GM19025 (cell line): ENCODE measurements around the gene DIS3L2.

Experiments
- ATAC-seq: cut with Tn5 transposase; IDR thresholded peaks from one replicate; pipeline ENCODE4 v1.9.1; 2021; ENCODE audit warnings: mild to moderate bottlenecking, low read depth, moderate library complexity; ENCODE audit not compliant: unreplicated experiment

DIS3L2 gene

GRCh38 chr2:232338759-232339106, 377.2 kb downstream of the DIS3L2 start:
- ATAC-seq = no peak

DNA sequence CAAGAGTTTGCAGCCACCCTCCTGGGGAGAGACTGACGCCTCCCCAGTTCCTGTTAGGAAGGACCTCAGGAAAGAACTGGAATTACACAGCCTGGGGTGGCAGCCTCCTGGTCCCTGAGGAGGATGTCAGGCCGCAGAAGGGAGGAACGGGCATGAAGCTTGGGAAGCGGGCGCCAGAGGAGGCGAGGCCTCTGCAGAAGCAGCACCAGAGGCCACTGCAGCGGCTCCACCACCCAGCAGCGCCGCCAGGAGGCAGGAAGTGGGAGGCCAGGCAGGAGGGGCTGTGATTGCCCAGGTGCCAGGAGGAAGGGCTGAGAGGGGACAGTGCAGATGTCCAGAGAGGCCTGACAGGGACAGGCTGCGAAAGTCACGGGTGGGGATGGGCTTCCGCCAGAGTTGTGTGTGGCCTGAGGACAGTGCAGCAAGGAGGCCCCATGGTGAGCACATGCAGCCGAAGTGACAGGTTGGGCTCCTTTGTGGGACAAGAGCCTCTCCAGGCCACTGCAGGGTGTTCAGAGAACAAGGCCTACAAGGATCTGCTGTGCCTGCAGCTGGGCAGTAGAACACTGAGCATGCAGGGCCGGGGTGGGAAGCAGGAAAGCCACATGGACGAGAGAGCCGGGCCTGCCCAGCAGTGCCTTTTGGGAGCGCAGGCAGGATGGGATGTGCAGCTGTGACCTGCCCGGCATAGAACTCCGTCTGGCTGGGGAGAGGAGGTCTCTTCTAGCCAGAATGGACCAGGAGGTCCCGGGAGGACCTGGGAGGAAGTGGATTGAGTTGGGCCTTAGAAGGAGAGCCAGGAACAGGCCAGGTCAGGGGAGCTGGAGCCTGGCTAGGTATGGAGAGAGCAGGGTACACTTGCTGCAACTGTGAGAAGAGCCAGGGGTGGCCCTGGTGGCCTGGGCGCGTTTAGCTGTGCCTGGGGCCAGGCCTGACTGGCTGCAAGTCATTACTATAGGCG, 377.9 kb downstream of the DIS3L2 start:
- no peak for ATAC-seq

DNA sequence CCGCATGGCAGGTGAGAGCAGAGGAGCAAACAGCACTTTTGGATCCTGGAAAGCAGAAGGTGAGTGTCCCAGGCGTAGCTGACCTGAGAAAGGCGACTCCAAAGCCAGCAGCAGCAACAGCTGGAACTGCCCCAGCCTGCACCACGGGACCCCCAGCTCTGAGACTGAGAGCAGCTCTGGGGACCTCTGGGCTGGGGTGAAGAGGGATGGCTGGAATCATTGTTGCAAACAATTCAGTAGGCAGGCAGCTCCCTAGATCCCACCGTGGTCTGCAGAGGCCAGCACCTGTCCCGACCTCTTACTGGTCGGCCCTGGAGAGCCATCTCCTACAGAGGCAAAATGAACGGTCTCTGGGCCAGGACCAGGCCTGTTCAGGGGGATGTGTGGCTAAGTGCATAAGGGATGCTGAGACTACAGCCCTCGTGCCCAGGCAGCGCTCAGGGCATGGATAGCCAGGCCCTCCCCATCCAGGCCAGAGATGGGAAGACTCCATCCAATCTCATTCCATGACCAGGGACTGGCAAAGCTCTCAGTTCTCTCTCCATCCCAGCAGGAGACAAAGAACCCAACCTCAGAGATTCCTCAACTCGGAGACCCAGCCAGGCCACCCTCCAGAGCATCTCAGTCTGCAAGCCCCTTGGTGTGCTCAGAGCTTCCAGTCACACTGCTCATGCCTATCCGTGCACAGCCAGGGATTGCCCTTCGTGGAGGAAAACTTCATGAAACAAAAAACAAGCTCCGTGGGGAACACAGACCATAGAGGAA, 378.8 kb downstream of the DIS3L2 start:
- ATAC-seq = no peak

- no peak for ATAC-seq
Observed at GRCh38 chr2:232341061-232341738, 379.7 kb downstream of the DIS3L2 start.

GRCh38 chr2:232341739-232342126, 380.2 kb downstream of the DIS3L2 start:
- ATAC-seq = no peak

GRCh38 chr2:232342635-232343565, 381.4 kb downstream of the DIS3L2 start:
- no peak for ATAC-seq

- no peak for ATAC-seq
Observed at GRCh38 chr2:232343821-232344220, 382.3 kb downstream of the DIS3L2 start.

- no peak for ATAC-seq
Observed at GRCh38 chr2:232345251-232345650, 383.7 kb downstream of the DIS3L2 start.

GRCh38 chr2:232347369-232347768, 385.9 kb downstream of the DIS3L2 start:
- ATAC-seq = no peak

GRCh38 chr2:232348936-232349335, 387.4 kb downstream of the DIS3L2 start:
- ATAC-seq = no peak

GRCh38 chr2:232349546-232349945, 388.0 kb downstream of the DIS3L2 start:
- ATAC-seq = no peak

GRCh38 chr2:232349946-232350635, 388.6 kb downstream of the DIS3L2 start:
- ATAC-seq = no peak

GRCh38 chr2:232350804-232351685, 389.5 kb downstream of the DIS3L2 start:
- no peak for ATAC-seq

- no peak for ATAC-seq
Observed at GRCh38 chr2:232351686-232352510, 390.4 kb downstream of the DIS3L2 start.

DNA sequence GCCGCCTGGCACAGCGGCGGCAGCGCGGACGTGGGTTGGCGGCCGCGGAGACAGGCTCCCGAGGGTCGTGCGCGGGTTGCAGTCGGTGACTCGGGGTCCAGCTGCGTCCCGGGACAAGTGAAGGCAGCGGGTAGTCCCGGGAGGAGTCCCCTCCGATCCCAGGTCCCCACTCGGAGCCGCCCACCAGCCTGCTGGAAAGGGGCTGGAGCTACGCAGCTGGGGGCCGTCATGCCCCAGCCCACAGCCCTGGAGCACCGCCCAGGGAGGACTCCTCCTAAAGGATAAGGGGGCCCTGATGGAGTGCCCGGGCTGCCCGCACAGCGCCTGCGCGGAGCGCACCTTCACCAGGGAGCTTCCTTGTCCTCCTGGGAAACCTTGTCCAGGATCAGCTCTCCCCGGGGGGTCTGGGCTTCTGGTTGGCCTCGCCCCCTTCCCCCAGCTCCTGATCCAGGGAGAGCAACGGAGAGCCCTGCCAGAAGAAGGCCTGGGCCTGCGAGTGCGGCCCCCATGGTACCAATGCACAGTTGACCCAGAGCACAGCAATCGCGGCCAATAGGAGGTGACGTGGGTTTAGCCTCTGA, 391.1 kb downstream of the DIS3L2 start:
- no peak for ATAC-seq

- ATAC-seq = no peak
Observed at GRCh38 chr2:232353096-232353495, 391.6 kb downstream of the DIS3L2 start.

GRCh38 chr2:232353660-232354059, 392.1 kb downstream of the DIS3L2 start:
- no peak for ATAC-seq
